Loucy (cell line): Measurements from ENCODE around the gene FOS.
A peak's percentile ranks its signal among the peaks of the same experiment; 100 is the strongest.

Experiments used
- EZH2phosphoT487 ChIP-seq: fragments of 200-600 bp; IDR thresholded peaks from 2 replicates; pipeline ENCODE4 v1.6.1; 2018; ENCODE audit warnings: antibody characterized with exemption, mild to moderate bottlenecking, moderate library complexity, borderline replicate concordance
- TF ChIP-seq, protein P1 (sequence below): fragments of 200-600 bp; sonication (generic); conservative IDR thresholded peaks from 2 replicates; pipeline ENCODE4 v1.5.1; 2014; ENCODE audit warnings: mild to moderate bottlenecking, antibody characterized with exemption, low read length

DNA sequence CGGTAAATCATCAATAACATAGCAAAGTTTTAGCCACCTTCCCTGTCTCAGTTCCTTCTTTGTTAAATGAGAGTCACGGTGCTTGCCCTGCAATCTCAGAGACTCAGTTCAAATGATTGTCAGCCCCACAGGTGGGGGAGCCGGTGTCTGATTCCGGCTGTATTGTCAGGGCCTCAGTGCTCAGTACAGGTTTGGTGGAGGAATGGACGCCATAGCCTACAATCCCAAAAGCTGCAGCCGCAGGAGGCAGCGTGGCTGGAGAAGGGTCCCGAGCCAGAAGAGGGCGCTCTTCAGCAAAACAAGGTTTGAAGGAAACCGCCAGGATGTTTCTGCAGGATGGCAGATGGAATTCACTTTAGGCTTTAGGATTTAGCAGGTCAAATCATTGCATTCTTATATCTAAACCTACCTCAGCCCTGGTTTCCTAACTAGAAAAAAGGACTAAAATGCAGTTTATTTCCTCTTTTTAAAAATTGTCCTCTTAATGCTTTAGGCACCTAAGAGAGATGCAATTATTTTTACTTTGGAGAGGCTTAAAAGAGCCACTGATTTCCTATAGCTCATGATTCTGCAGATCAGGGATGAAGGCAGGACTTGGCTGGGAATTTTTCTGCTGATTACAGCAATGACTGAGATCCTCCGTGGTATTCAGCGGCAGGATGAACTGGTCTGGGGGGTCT, 29.2 kb downstream of the FOS start:
- TF ChIP-seq, protein P1, sequence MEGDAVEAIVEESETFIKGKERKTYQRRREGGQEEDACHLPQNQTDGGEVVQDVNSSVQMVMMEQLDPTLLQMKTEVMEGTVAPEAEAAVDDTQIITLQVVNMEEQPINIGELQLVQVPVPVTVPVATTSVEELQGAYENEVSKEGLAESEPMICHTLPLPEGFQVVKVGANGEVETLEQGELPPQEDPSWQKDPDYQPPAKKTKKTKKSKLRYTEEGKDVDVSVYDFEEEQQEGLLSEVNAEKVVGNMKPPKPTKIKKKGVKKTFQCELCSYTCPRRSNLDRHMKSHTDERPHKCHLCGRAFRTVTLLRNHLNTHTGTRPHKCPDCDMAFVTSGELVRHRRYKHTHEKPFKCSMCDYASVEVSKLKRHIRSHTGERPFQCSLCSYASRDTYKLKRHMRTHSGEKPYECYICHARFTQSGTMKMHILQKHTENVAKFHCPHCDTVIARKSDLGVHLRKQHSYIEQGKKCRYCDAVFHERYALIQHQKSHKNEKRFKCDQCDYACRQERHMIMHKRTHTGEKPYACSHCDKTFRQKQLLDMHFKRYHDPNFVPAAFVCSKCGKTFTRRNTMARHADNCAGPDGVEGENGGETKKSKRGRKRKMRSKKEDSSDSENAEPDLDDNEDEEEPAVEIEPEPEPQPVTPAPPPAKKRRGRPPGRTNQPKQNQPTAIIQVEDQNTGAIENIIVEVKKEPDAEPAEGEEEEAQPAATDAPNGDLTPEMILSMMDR = peak; percentile 97
- TF ChIP-seq EZH2phosphoT487 = no peak
